ENCODE results near the gene SAMD10.

Gene SAMD10

DNA sequence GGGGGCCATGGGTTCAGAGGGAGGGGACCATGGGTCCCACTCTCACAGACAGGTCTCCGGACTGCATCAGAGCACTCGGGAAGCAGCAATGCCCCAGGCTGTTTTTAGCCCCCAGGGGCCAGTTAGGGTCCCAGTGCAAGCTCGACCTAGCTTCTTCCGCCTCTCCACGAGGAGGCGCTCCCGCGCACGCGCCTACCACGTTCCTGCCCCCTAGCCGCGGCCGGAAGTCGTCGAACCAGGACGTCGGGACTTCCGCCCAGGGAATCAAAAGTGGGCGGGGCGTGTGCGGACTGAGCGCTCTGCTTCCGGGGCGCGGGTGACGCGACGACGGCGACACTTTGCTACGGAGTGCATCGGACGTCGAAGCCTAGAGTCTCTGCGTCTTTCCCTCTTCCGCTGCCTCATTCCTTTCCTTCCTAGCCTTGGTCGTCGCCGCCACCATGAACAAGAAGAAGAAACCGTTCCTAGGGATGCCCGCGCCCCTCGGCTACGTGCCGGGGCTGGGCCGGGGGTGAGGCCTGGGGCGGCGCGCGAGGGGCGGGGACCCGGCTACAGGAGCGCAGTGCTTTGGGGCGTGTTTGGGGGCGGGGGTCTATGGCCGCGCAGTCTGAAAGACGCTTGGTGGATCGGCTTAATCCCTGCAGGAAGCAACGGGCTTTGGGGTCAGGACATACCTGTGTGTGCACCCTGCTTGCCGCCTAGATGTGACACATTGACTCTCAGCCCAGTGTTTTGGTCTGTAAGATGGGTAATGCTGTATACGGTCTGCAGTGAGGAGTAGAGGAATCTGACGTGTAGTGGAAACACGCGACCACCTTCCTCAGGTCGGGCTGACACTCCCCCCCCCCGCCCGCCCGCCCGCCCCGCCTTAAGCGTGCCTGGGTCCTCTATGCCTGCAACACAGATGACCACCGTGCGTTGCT, 1.6 kb upstream of the SAMD10 start, which contains the start of gene PRPF6:
Gene PRPF6 (plus strand): TSS at position 327 of the 923 bp plus-strand sequence. CDS start 114 bp downstream, at position 441.
- TF ChIP-seq, protein P1, sequence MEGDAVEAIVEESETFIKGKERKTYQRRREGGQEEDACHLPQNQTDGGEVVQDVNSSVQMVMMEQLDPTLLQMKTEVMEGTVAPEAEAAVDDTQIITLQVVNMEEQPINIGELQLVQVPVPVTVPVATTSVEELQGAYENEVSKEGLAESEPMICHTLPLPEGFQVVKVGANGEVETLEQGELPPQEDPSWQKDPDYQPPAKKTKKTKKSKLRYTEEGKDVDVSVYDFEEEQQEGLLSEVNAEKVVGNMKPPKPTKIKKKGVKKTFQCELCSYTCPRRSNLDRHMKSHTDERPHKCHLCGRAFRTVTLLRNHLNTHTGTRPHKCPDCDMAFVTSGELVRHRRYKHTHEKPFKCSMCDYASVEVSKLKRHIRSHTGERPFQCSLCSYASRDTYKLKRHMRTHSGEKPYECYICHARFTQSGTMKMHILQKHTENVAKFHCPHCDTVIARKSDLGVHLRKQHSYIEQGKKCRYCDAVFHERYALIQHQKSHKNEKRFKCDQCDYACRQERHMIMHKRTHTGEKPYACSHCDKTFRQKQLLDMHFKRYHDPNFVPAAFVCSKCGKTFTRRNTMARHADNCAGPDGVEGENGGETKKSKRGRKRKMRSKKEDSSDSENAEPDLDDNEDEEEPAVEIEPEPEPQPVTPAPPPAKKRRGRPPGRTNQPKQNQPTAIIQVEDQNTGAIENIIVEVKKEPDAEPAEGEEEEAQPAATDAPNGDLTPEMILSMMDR (IDR thresholded peaks at IDR 0.05), result peak; percentile 70
- no peaks in the 10 kb centered on the region for H3K9me3 ChIP-seq
- peak within 1 kb of the TSS; percentile 74 to 86 for H3K4me3 ChIP-seq (ENCODE audit: low read depth in 1 of 2, low read length in 1 of 2)
- H3K27me3 ChIP-seq, result no peaks in the 10 kb centered on the region
- H3K4me1 ChIP-seq (ENCODE audit: control insufficient read depth in 1 of 2, insufficient read depth in 1 of 2, low read depth in 1 of 2, low read length in 1 of 2), result peaks cover 31 to 40% of the 10 kb centered on the region in 2 experiments
- peak within 1 kb of the TSS; percentile 85 for H3K27ac ChIP-seq
- H3K36me3 ChIP-seq, result peaks cover 32% of the 10 kb centered on the region

DNA sequence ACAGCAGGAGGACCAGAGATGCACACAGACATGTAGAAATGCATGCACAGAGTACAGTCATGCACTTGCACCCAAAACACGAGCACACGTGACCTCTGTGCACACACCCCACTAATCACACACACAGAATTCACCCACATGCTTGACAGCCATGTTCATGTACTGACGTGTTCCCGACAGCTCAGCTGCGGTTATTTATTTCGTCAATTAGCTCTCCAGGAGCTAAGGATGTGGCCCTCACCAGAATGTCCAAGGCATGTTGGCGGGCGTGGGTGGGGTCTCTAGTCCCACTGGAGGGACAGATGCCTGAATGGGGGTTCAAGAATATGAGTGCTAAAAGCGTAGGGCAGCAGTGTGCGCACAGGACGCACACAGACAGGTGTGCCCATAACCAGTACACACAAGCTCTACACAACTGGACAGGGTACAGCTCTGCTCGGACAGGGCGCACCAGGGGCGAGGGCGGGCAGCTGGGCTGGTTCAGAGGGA, 919 bp upstream of the SAMD10 start:
- Histone ChIP-seq H3K36me3 (peaks cover 25% of the 10 kb centered on the region), H3K27me3 (no peaks in the 10 kb centered on the region), H3K4me3 (ENCODE audit: low read depth in 1 of 2, low read length in 1 of 2) (peak overlapping the region; percentile 74 to 86), H3K9me3 (no peaks in the 10 kb centered on the region), H3K27ac (peak overlapping the region; percentile 85), H3K4me1 (ENCODE audit: control insufficient read depth in 1 of 2, insufficient read depth in 1 of 2, low read depth in 1 of 2, low read length in 1 of 2) (peaks cover 31 to 40% of the 10 kb centered on the region in 2 experiments)
- TF ChIP-seq, protein P1 (IDR thresholded peaks at IDR 0.05), result no peak

DNA sequence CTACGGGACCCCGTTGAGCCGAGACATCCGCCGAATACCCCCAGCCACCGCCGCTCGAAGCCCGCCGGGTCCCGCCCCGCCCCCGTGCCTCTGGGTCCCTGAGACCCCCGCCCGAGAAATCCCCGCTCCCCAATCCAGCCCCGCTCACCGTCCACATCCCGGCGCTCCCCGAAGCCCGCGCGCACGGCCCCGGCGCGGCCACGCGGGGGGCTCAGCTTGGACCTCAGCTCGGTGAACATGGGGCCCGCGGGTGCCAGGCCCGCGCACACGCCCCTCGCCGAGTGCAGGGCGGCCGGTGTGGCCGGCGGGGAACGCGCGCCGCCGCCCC, 249 bp downstream of the SAMD10 start:
- no peak overlapping the region for H3K27ac ChIP-seq
- peaks cover 31 to 40% of the 10 kb centered on the region in 2 experiments for H3K4me1 ChIP-seq (ENCODE audit: control insufficient read depth in 1 of 2, insufficient read depth in 1 of 2, low read depth in 1 of 2, low read length in 1 of 2)
- no peaks in the 10 kb centered on the region for H3K27me3 ChIP-seq
- H3K36me3 ChIP-seq, result peaks cover 13% of the 10 kb centered on the region
- H3K4me3 ChIP-seq (ENCODE audit: low read depth in 1 of 2, low read length in 1 of 2), result peak overlapping the region; percentile 64 to 80
- TF ChIP-seq, protein P1 (IDR thresholded peaks at IDR 0.05), result no peak
- no peaks in the 10 kb centered on the region for H3K9me3 ChIP-seq

DNA sequence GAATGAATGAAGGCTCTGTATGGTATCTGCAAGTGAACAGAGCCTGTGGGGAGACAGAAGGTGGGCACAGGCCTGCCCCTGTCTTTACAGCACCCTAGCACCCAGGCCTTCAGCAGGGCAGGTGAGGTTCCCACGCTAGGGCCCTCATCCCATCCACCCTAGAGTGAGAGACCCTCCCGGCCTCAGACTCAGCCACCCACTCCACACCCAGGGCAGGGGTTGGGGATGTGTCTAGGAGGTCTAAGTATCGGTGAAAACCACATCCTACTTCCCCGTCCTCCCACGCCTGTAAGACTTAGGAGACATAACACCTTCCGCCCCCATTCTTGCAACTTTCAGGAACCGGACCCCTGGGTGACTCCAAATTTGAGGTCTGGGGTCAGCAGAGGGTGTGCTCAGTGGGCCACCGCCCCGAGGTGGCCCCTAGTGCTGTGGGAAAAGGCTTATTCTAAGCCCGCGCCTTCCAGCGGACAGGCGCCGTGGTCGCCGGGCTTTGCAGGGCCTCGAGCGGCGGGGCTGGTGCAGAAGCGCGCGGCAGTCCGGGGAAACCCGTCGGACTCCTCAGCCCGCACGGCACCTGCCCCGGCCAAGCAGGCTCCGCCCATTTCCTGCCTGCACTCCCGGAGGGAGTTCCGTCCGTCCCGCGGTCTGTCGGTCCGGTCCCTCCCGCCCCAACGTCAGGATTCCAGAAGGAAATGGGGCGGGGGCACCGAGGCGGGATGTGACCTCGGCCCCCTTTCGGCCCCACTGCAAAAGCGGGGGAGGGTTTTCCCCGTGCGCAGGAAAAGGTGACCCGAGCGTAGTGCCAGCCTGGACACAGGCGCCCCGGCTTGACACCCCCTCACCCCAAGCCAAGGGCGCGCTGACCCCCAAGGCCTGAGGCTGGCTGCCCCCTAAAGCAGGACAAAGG, 868 bp downstream of the SAMD10 start:
- Histone ChIP-seq H3K9me3 (no peaks in the 10 kb centered on the region), H3K4me1 (ENCODE audit: control insufficient read depth in 1 of 2, insufficient read depth in 1 of 2, low read depth in 1 of 2, low read length in 1 of 2) (peaks cover 31 to 44% of the 10 kb centered on the region in 2 experiments), H3K27me3 (no peaks in the 10 kb centered on the region), H3K36me3 (peaks cover 7% of the 10 kb centered on the region), H3K4me3 (ENCODE audit: low read depth in 1 of 2, low read length in 1 of 2) (peak overlapping the region; percentile 64 to 80), H3K27ac (peak overlapping the region; percentile 29)
- TF ChIP-seq, protein P1 (IDR thresholded peaks at IDR 0.05), result no peak

DNA sequence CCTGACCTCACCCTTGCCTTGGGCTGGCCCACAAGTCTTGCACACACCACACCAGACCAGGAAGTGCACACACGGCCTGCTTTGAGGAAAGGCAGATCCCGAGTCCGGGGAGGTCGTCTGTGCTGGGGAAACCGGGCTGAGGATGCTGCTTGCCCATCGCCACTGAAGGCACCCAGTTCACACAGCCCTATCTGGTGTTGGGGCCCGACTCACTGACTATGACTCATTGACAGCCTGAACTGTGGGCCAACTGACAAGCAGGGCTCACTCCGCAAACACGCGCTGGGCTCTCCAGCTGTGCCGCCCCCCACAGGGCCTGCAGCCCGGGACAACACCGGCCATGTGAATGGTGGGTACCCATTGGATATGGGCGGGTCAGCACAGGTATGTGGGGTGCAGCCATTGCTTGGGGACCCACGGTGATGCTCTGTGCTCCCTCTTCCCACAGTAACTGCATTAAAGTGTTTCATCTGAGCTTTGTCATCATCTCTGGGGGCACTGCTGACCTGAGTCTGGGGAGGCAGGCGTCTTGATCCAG, 1.6 kb downstream of the SAMD10 start:
- Histone ChIP-seq H3K36me3 (peaks cover 2% of the 10 kb centered on the region), H3K27me3 (no peaks in the 10 kb centered on the region), H3K4me1 (ENCODE audit: control insufficient read depth in 1 of 2, insufficient read depth in 1 of 2, low read depth in 1 of 2, low read length in 1 of 2) (peaks cover 31 to 44% of the 10 kb centered on the region in 2 experiments), H3K4me3 (ENCODE audit: low read depth in 1 of 2, low read length in 1 of 2) (no peak overlapping the region), H3K27ac (no peak overlapping the region), H3K9me3 (no peaks in the 10 kb centered on the region)
- TF ChIP-seq, protein P1 (IDR thresholded peaks at IDR 0.05), result no peak
